Stimulated activated CD4-positive, alpha-beta T cell treated with anti-CD3 and anti-CD28 coated beads, Interleukin-12 subunit alpha, Interleukin-12 subunit beta, amount 100 ng/mL, for 24 hours (primary cell): ENCODE measurements around the gene TOB1.
"Not testable (repeated sequence)": the region's sequence is repeated elsewhere in the genome, so short reads cannot be mapped to it uniquely, and the experiment has no call there.

Experiments
- DNase-seq, 2 experiments: peaks; one replicate each; pipeline ENCODE4 v3.0.0-alpha.2; 2020; ENCODE audit warnings: low read depth in 2 of 2

The TOB1 gene

DNA sequence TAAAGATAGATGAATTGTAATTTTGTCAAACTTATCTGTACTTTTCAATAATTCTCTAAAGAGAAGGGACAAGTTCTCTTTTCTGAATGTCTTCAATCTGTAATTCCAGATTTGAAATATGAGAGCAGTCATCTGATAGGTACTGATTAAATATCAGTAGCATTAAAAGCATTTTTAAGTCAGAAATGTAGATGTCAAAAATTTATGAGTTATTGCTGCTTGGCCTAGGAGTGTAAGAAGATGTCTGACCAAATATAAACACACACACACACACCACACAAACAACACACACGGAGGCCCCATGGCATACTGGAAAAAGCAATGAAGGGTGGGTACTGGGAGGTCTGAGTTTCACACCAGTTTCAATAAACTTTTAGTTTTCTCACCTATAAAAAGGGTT lies 2.4 kb upstream of the TOB1 start:
- DNase-seq, result no peak

- no peak for DNase-seq
Observed at GRCh38 chr17:50868140-50868438, 1.9 kb upstream of the TOB1 start.

DNA sequence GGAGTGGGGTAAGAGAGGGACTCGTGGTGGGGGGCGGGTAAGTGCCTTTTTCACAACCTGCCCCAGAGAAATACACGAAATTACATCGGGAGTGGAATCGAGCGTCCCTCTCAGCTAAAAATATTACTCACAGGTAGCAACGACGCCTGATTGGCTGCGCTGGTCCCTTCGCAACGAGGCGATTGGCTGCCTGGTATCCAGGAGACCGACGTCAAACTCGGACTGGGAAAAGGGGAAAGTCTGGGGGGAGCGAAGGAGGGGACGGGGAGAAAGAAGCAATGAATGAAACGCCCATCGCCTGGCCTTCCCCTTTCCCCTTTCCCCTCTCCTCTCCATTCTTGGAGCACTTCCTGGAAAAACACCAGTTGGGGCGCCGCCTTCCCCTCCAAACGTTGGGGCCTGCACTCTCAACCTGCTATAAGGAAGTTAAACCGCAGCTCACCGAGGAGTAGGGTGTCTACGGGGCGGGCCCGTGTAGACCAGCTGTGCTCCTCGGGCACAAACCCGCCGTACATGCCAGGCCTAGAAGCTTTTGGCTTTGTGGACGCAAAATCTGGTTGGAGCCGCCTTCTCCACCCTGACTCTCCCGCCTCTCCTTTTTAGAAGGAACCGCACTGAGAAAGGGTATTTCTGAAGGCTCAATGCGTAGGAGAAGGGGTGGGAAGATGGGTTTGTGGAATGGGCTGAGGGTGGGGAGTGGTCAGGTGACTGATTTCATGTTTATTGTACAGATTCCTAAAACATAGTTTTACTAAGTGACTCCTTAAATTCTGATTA lies 1.4 kb upstream of the TOB1 start:
- peak; percentile 65 to 78 for DNase-seq

DNA sequence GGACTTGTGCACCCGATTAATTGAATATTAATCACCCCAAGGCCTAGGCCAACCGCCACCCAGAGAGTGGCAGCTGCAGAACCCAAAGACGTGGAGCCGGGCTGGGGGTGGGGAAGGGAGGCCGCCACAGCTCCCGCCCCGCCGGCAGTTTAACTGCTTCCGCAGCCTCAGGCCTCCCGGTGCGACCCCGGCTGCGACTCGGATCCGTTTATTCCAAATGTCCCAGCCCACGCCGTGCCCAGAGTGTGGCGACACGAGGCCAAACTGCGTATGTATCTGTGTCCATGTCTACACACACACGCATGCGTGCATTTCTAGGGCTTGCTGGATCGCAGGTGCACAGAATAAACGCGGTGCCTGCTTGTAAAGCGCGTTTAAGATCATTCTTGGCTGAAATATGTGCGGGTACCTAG lies 802 bp upstream of the TOB1 start:
- peak; percentile 38 to 43 for DNase-seq

GRCh38 chr17:50865868-50866260 lies 290 bp downstream of the TOB1 start:
- no peak for DNase-seq

- DNase-seq, result peak in 1 of 2 experiments; percentile 26
Observed at GRCh38 chr17:50865060-50865867, 890 bp downstream of the TOB1 start.

DNA sequence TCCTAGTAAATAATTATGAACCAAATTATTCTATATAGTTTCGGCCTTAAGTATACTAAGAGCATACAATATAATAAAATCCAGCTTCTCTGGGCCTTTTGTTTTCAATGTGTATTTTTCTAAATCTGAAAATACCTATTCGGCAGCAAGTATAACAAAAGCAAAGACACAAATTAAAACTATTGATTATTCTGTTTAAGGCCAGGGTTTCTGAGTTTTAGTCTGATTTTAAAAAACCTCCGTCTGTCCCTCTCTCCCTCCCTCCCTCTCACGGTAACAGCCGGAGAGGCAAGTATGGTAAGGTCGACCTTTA lies 1.5 kb downstream of the TOB1 start:
- DNase-seq, result no peak

GRCh38 chr17:50863931-50864330 lies 2.2 kb downstream of the TOB1 start:
- no peak for DNase-seq

- DNase-seq, result peak in 1 of 2 experiments; percentile 35
Observed at GRCh38 chr17:50863221-50863843, 2.8 kb downstream of the TOB1 start.

DNA sequence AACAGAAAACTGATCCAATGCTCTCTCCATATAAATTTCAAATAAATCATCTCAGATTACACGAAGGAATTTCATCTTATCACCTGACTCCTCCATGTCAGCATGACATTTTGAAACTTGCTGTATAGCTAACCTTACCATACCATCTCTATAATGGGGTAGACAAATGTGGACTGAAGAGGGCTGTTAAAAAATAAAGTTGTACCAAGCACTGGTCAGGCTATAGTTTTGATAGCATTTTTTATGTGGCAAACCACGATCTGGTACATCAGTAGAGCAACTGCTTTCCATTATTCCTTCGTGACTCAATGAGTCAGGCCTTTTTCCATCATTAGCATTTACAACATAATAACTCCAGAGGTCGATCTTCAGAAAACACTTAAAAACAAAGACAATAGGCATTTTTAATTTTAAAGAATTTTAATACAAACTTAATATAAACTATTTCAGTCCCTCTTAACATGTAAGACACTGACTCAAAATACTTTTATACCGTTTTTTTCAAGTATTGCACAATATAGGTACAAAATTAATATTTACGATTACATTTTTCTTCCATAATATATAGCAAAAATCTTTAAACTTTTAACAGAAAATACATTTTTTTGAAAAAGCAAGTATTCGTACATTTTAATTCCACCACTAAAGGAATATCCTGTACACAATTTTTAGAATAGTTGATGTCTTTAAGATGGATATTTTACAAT lies 4.2 kb downstream of the TOB1 start:
- DNase-seq, result no peak

- no peak for DNase-seq
Observed at GRCh38 chr17:50861334-50861676, 4.8 kb downstream of the TOB1 start.

GRCh38 chr17:50859727-50860126 lies 6.4 kb downstream of the TOB1 start:
- not testable (repeated sequence) for DNase-seq

GRCh38 chr17:50858486-50859225 lies 7.5 kb downstream of the TOB1 start:
- no peak for DNase-seq

GRCh38 chr17:50856431-50856830 lies 9.7 kb downstream of the TOB1 start:
- no peak for DNase-seq

GRCh38 chr17:50855708-50856330 lies 10.3 kb downstream of the TOB1 start:
- DNase-seq, result no peak

DNA sequence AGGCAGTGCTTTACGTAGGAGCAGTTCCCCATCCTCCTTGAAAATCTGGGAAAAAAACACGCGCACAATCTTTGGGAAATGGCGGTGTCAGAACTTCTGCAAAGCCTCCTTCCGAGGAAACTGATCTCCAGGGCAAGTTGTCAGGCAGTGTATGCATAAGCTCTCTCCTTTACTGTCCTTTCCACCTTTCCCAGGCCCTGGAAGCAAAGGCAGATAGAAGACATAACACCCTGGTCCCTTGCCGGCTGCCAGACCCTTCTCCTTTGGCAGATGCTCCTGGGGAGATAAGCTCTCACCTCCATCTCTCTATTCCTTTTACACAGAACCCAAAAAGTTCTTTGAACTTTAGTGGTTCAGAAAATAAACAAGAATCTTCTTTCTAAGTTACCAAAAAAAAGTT lies 12.4 kb downstream of the TOB1 start:
- DNase-seq, result no peak

DNA sequence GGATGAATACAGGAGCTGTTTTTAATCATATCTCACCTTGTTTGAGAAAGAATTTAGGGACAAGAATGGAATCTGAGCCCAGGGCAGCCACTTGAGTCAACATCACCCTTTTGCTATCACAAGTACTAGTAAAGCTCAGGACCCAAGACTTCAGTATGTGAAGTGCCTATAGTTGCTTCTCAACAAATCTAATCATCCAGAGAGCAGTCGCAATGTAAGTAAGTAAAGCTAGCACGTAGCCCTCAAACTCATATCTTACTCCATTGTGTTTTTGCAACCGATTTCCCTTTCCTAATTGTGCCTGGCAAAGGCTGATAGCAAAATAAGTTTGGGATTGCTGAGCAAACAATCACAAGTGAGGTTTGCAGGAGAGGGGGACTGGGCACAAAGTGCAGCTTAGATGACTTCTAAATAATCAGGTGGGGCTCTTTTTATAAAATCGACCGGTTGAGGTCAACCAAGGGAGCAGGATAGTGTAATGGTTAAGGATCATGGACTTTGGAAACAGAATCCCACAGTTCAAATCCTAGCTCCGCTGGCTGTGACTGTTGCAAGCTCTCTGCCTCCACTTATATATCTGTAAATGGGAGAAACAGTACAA lies 13.0 kb downstream of the TOB1 start:
- DNase-seq, result no peak

DNA sequence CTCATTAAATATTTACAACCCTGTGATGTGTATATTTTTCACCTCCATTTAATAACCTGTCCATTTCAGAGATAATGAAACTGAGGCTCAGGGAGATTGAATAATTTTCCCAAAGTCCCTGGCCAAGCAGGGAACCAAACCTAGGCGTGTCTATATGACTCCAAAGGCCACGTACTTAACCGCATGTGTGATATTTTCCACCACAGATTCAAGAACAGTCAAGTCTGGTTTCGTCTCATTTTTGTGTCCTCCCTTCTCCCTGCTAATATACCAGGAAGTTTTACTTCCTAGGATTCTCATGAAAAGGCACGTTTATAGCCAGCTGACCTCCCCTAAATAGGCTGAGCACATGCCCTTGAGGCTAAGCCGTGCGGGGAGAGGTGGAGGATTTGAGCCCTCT lies 15.5 kb downstream of the TOB1 start:
- no peak for DNase-seq

- DNase-seq, result no peak
Observed at GRCh38 chr17:50848711-50849110, 17.4 kb downstream of the TOB1 start.

- no peak for DNase-seq
Observed at GRCh38 chr17:50848039-50848438, 18.1 kb downstream of the TOB1 start.

- DNase-seq, result no peak
Observed at GRCh38 chr17:50847566-50847965, 18.6 kb downstream of the TOB1 start.
